RWPE1 (cell line): ENCODE data around the gene FLOT2.
"Not testable (repeated sequence)": the region's sequence is repeated elsewhere in the genome, so short reads cannot be mapped to it uniquely, and the experiment has no call there.

ENCODE experiments used
- CTCF ChIA-PET: fragments of 350-600 bp; sonication (Branson Sonifier 250); formaldehyde crosslinking; extraction: SDS; loops from one replicate; lab custom pipeline; 2021; lab: Yijun Ruan, JAX
- POLR2A ChIA-PET: fragments of 400-600 bp; formaldehyde crosslinking; extraction: SDS; loops from one replicate; lab custom pipeline; 2020; ENCODE audit warnings: antibody characterized with exemption; ENCODE audit not compliant: low non-redundant PET; lab: Yijun Ruan, JAX
- DNase-seq: peaks from one replicate; pipeline ENCODE4 v3.0.0; 2012; ENCODE audit warnings: low spot score
- H3K27ac ChIP-seq: fragments of 450-650 bp; 2 replicates; pipeline ENCODE4 v1.5.1; 2017
- TF ChIP-seq, protein P1 (sequence below): fragments of 450-650 bp; conservative IDR thresholded peaks from 2 replicates; pipeline ENCODE4 v1.5.1; 2017; ENCODE audit warnings: low read depth, mild to moderate bottlenecking

Gene FLOT2

DNA sequence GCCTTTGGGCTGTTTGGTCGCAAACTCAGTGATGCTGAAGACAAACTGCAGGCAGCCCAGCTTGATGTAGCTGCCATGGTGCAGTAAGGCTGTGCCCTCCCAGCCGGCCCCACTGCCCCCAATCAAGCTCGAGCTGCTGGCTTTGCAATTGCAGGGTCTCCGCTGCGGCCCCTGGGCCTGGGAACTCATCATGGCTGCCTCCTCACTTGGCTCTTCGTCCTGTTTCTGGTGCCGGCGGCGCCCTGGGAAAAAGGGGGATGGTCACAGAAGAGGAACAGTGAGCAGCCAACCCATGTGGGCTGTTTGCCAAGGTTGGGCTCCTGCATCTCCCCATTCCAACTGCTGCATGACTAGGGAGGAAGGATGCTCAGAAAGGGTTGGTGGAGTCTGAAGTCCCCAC, 8.7 kb upstream of the FLOT2 start:
- POLR2A ChIA-PET, result no interaction called here
- CTCF ChIA-PET, result interaction anchor here (2.2 kb wide), 1 partner anchor 179 kb away, joined by 12 read pairs; no protein-coding TSS in a partner anchor
- peak overlapping the region; percentile 46 for H3K27ac ChIP-seq
- DNase-seq, result no peak
- TF ChIP-seq, protein P1, sequence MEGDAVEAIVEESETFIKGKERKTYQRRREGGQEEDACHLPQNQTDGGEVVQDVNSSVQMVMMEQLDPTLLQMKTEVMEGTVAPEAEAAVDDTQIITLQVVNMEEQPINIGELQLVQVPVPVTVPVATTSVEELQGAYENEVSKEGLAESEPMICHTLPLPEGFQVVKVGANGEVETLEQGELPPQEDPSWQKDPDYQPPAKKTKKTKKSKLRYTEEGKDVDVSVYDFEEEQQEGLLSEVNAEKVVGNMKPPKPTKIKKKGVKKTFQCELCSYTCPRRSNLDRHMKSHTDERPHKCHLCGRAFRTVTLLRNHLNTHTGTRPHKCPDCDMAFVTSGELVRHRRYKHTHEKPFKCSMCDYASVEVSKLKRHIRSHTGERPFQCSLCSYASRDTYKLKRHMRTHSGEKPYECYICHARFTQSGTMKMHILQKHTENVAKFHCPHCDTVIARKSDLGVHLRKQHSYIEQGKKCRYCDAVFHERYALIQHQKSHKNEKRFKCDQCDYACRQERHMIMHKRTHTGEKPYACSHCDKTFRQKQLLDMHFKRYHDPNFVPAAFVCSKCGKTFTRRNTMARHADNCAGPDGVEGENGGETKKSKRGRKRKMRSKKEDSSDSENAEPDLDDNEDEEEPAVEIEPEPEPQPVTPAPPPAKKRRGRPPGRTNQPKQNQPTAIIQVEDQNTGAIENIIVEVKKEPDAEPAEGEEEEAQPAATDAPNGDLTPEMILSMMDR, result no peak

DNA sequence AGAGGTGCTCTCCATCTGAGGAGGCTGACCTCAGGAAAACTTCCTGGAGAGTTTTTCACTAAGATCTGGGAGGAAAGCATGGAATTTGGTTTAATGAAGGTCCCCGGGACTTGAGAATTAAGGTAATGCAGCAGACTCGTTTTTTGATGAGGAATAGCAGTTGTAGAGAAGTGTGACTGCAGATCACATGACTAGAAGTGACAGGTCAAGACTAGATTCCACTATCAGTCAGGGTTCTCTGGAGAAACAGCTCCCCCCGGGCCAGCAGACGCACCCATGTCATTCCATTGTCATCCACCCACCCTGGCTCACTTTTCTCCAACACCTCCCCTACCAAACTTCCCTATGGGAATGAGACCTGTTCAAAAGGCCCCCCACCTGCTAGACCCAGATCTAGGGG, 7.3 kb upstream of the FLOT2 start:
- ChIA-PET POLR2A (no interaction called here), CTCF (interaction anchor here (0.5 to 1.5 kb wide), 3 partner anchors 45 to 178 kb away, joined by 3 to 4 read pairs (median 4); no protein-coding TSS in a partner anchor)
- peak overlapping the region; percentile 90 for H3K27ac ChIP-seq
- no peak for DNase-seq
- TF ChIP-seq, protein P1, result no peak

DNA sequence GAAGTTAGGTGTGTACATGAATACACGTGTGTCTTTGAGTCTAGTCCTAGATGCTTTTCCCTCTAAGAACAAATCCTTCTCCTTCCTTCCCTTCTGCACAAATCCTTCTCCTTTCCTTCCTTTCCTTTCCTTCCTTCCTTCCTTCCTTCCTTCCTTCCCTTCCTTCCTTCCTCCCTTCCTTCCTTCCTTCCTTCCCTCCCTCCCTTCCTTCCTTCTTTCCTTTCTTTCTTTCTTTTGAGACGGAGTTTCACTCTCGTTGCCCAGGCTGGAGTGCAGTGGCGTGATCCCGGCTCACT, 6.0 kb upstream of the FLOT2 start:
- DNase-seq, POLR2A ChIA-PET: not testable (repeated sequence)
- CTCF ChIA-PET, result interaction anchor here (0.6 to 2.5 kb wide), 7 partner anchors 9 to 177 kb away, joined by 3 to 13 read pairs (median 4); no protein-coding TSS in a partner anchor
- H3K27ac ChIP-seq, result peak overlapping the region; percentile 90

DNA sequence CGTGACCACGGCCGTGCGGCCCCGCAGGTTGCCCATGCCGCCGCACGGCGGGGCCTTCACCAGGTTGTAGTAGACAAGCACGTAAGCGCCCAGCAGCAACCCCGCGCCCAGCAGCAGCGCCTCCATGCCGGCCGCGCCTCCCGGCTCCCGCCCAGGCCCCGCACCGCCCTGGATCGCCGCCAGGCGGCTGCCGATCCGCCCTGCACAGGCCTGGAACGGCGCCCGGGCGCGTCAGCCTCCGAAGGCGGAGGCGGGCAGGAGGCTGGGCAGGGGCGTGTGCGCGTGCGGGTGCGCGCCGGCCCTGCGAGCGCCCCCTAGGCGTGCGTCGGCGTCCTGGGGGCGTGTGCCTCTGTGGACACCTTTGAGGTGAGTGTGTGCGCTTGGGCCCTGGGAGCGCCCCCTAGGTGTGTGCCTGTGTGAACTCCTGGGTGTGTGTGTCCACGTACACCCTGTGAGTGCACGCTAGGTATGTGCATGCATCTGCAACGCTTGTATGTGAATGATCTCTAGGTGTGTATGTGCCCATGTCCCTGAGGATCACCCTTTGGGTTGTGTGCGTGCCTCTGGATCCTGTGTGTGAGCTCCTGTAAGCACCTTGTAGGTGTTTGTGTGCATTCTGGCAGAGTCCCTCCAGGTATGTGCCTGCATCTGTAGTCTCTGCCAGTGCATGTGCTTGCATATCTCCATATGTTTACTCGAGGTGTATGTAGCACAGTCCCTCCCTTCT, 5.4 kb upstream of the FLOT2 start, which contains the start of gene DHRS13:
TSS of gene DHRS13 (minus strand) at position 261 of the 727 bp plus-strand sequence. CDS start at position 126, 135 bp downstream.
- H3K27ac ChIP-seq, result peak within 1 kb of the TSS; percentile 90

DNA sequence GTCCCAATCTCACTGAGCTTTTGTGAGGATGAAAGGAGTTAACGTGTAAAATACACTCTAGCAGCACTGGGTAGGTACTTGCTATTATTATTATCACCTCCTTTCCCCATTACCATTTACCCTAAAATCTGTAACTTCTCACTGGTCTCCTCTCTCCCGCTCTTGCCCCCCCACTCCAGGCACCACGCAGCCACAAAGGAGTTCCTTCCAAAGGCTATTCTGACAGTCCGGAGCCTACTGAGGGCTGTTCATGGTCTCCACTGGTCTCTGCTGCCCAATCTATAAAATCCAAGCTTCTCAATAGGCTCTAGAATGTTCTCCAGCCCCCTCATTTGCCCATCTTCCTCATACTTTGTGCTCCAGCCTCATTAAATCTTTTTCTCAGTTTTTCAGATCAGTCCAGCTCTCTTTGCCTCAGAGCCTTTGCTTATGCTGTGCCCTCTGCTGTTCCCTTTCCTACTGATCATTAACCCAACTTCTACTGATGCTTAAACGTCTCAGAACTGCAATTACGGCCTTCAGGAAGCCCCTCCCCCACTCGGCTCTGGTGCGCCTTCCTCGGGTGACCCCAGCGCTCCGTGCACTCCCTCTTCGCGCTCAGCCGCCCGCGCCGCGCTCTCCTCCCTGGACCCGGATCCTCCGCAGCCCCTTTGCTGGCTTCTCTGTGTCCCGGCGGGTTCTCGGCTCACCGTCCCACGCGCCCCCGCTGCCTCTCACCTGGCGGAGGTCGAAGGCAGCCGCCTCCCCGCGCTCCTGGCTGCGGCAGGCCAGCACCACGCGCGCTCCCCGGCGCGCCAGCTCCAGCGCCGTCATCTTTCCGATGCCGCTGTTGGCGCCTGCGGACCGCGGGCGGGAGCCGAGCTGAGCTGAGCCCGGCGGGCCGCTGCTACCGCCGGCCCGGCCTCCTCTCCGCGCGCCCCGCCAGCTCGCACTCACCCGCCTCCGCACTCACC, 4.6 kb upstream of the FLOT2 start:
- TF ChIP-seq, protein P1, result no peak
- ChIA-PET CTCF (interaction anchor here (0.6 to 2.5 kb wide), 6 partner anchors 8 to 318 kb away, joined by 3 to 13 read pairs (median 3); no protein-coding TSS in a partner anchor), POLR2A (interaction anchor here (0.6 kb wide), 1 partner anchor 35 kb away, joined by 3 read pairs; no protein-coding TSS in a partner anchor)
- H3K27ac ChIP-seq, result peak overlapping the region; percentile 90
- DNase-seq, result peak; percentile 24

More for the DNA sequence above, 5.4 kb upstream of the FLOT2 start, which contains the start of gene DHRS13:
- ChIA-PET CTCF (interaction anchor here (0.6 to 2.5 kb wide), 10 partner anchors 9 to 176 kb away, joined by 3 to 13 read pairs (median 4); no protein-coding TSS in a partner anchor), POLR2A (no interaction called here)
- peak; percentile 85 for DNase-seq
- TF ChIP-seq, protein P1, result peak; percentile 97

DNA sequence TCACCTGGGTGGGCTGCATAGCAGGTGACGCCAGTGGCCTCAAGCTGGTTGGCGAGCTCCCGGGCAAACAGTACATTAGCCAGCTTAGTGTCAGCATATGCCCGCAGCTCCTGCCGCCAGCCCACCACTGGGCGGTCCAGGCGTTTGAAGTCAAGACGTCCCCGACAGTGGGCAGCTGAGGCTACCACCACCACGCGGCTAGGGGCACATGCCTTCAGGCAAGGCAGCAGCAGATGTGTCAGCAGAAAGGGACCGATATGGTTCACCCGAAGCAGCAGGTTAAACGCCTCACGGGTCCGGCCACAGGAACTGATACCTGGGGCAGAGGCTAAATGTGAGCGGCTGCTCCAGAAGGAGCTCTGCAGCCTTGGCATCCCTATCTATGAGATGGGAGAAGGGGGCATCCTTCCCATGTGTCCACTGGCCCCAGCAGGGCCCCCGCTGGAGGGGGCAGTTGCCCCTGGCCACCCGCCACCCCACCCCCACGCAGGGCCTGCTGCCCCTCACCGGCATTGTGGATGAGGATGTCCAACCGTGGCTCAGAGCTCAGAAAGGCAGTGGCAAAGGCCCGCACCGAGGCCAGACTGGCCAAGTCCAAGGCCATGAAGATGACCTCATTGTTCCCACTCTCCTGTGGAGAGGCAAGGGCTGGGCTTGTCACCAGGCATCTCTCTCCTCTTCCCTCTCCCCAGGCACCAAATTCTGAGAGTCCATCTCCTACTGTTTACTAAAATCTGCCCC, 3.6 kb upstream of the FLOT2 start:
- H3K27ac ChIP-seq, result peak overlapping the region; percentile 90
- ChIA-PET CTCF (interaction anchor here (0.7 to 2.5 kb wide), 2 partner anchors 137 to 319 kb away, joined by 3 to 13 read pairs; no protein-coding TSS in a partner anchor), POLR2A (interaction anchor here (0.6 kb wide), 1 partner anchor 36 kb away, joined by 3 read pairs; no protein-coding TSS in a partner anchor)
- TF ChIP-seq, protein P1, result no peak
- DNase-seq, result no peak
